CD1c-positive myeloid dendritic cell (primary cell): ENCODE measurements around the gene GRID1.
"Not testable (repeated sequence)": the region's sequence is repeated elsewhere in the genome, so short reads cannot be mapped to it uniquely, and the experiment has no call there.

ENCODE experiments used
- DNase-seq: peaks from one replicate; pipeline ENCODE4 v3.0.0-alpha.2; 2016; ENCODE audit errors: extremely low spot score

GRID1 gene

GRCh38 chr10:85874208-85874607, 492.4 kb downstream of the GRID1 start:
- DNase-seq = no peak

GRCh38 chr10:85873063-85873462, 493.5 kb downstream of the GRID1 start:
- no peak for DNase-seq

- DNase-seq = no peak
Observed at GRCh38 chr10:85868627-85869499, 497.7 kb downstream of the GRID1 start.

- no peak for DNase-seq
Observed at GRCh38 chr10:85864868-85865526, 501.6 kb downstream of the GRID1 start.

- DNase-seq = no peak
Observed at GRCh38 chr10:85864173-85864549, 502.4 kb downstream of the GRID1 start.

- DNase-seq = no peak
Observed at GRCh38 chr10:85863301-85864172, 503.1 kb downstream of the GRID1 start.

- DNase-seq = no peak
Observed at GRCh38 chr10:85862771-85863170, 503.8 kb downstream of the GRID1 start.

GRCh38 chr10:85861513-85862197, 504.9 kb downstream of the GRID1 start:
- DNase-seq = no peak

- DNase-seq = no peak
Observed at GRCh38 chr10:85859859-85860258, 506.7 kb downstream of the GRID1 start.

- no peak for DNase-seq
Observed at GRCh38 chr10:85858776-85859515, 507.6 kb downstream of the GRID1 start.

- DNase-seq = no peak
Observed at GRCh38 chr10:85857791-85858190, 508.8 kb downstream of the GRID1 start.

- DNase-seq = no peak
Observed at GRCh38 chr10:85857305-85857704, 509.3 kb downstream of the GRID1 start.

- no peak for DNase-seq
Observed at GRCh38 chr10:85851934-85852333, 514.7 kb downstream of the GRID1 start.

GRCh38 chr10:85851325-85851724, 515.3 kb downstream of the GRID1 start:
- no peak for DNase-seq

- no peak for DNase-seq
Observed at GRCh38 chr10:85850736-85851135, 515.9 kb downstream of the GRID1 start.

GRCh38 chr10:85849315-85849714, 517.3 kb downstream of the GRID1 start:
- no peak for DNase-seq

GRCh38 chr10:85848756-85849155, 517.8 kb downstream of the GRID1 start:
- DNase-seq = no peak

GRCh38 chr10:85847085-85847484, 519.5 kb downstream of the GRID1 start:
- DNase-seq = no peak

GRCh38 chr10:85838660-85839059, 527.9 kb downstream of the GRID1 start:
- DNase-seq = not testable (repeated sequence)

GRCh38 chr10:85832988-85833387, 533.6 kb downstream of the GRID1 start:
- no peak for DNase-seq

- DNase-seq = no peak
Observed at GRCh38 chr10:85831422-85831821, 535.2 kb downstream of the GRID1 start.
